GM12878 (cell line): ENCODE measurements around the gene CWC22. TPM values are rescaled to one million over a fixed set of nuclear protein-coding genes. Genes with fewer than 3 reads are reported as not detected.

Experiments used
- ATAC-seq: fragments of 200-7000 bp; cut with Tn5 transposase; 3 replicates; pipeline ENCODE4 v1.9.1; 2020; ENCODE audit warnings: mild to moderate bottlenecking, moderate library complexity
- BruUV-seq: library from RNA; stranded (reverse); fragments of 400-500 nt; replicated peaks from 2 replicates; lab custom pipeline; 2021; lab: Mats Ljungman, UMichigan
- CTCF ChIA-PET: fragments of 300-600 bp; sonication (Branson Sonifier 250); formaldehyde crosslinking; extraction: SDS; loops from one replicate; lab custom pipeline; 2021; ENCODE audit warnings: inconsistent platforms; lab: Yijun Ruan, JAX
- POLR2A ChIA-PET: fragments of 350-600 bp; formaldehyde crosslinking; extraction: SDS; loops from one replicate; lab custom pipeline; 2021; ENCODE audit warnings: inconsistent platforms; lab: Charles Lee
- RAD21 ChIA-PET: fragments of 300-600 bp; sonication (Branson Sonifier 250); formaldehyde crosslinking; loops from one replicate; lab custom pipeline; 2023; ENCODE audit warnings: antibody characterized with exemption; ENCODE audit not compliant: unreplicated experiment; lab: Charles Lee
- SMC1A ChIA-PET: fragments of 300-600 bp; sonication (Branson Sonifier 250); formaldehyde crosslinking; loops from one replicate; lab custom pipeline; 2023; ENCODE audit not compliant: unreplicated experiment, uncharacterized antibody; lab: Charles Lee
- DNase-seq: peaks from one replicate; pipeline ENCODE4 v3.0.0-alpha.2; 2011; ENCODE audit warnings: low read depth, low spot score
- FAIRE-seq: peaks from 3 replicates; lab custom pipeline; 2011; peaks lifted over from hg19 to GRCh38; lab: Jason Lieb, UNC
- H2AFZ ChIP-seq: 2 replicates; pipeline ENCODE4 v1.6.0; 2011; ENCODE audit warnings: low read depth, low read length, control low read depth; ENCODE audit not compliant: control insufficient read depth
- H3K27ac ChIP-seq: 2 replicates; pipeline ENCODE4 v1.5.1; 2011; ENCODE audit warnings: control low read depth; ENCODE audit not compliant: control insufficient read depth, insufficient read depth
- H3K27me3 ChIP-seq, 2 experiments: replicated peaks in 1 of 2; 2 replicates each; pipeline versions ENCODE4 v1.6.0 to v1.6.1; 2011; ENCODE audit warnings: low read length in 1 of 2; ENCODE audit not compliant: control insufficient read depth in 2 of 2, insufficient read depth in 2 of 2
- H3K36me3 ChIP-seq, 2 experiments: 2 replicates each; pipeline ENCODE4 v1.5.1; 2011; ENCODE audit warnings: low read length in 1 of 2; ENCODE audit not compliant: control insufficient read depth in 2 of 2, insufficient read depth in 2 of 2
- H3K4me1 ChIP-seq: 2 replicates; pipeline ENCODE4 v1.6.1; 2011; ENCODE audit warnings: mild to moderate bottlenecking, low read length, moderate library complexity, mixed read lengths; ENCODE audit not compliant: control insufficient read depth, insufficient read depth
- H3K4me2 ChIP-seq: 2 replicates; pipeline ENCODE4 v1.6.0; 2011; ENCODE audit warnings: control low read depth; ENCODE audit not compliant: control insufficient read depth, insufficient read depth
- H3K4me3 ChIP-seq: fragments of 200-600 bp; sonication (generic); 2 replicates; pipeline ENCODE4 v1.5.1; 2016
- H3K79me2 ChIP-seq: 2 replicates; pipeline ENCODE4 v1.6.0; 2011; ENCODE audit warnings: low read length; ENCODE audit not compliant: control insufficient read depth, insufficient read depth
- H3K9ac ChIP-seq: 2 replicates; pipeline ENCODE4 v1.8.0; 2011; ENCODE audit warnings: low read length, control low read depth, mixed read lengths; ENCODE audit not compliant: control insufficient read depth, insufficient read depth
- H3K9me3 ChIP-seq: replicated peaks from 3 replicates; pipeline ENCODE4 v1.5.1; 2011; ENCODE audit warnings: mild to moderate bottlenecking, low read length; ENCODE audit not compliant: control insufficient read depth, insufficient read depth
- H4K20me1 ChIP-seq: 2 replicates; pipeline ENCODE4 v1.6.0; 2011; ENCODE audit not compliant: control insufficient read depth, insufficient read depth
- BRCA1 ChIP-seq: IDR thresholded peaks from 2 replicates; pipeline ENCODE4 v1.6.1; 2011; ENCODE audit warnings: low read depth, low read length, improper control_type of control experiment
- CHD1 ChIP-seq: IDR thresholded peaks from 2 replicates; pipeline ENCODE4 v1.6.1; 2012; ENCODE audit warnings: low read depth, low read length, improper control_type of control experiment
- GABPA ChIP-seq: IDR thresholded peaks from 2 replicates; pipeline ENCODE4 v1.6.1; 2014; ENCODE audit warnings: antibody characterized with exemption, low read depth, mild to moderate bottlenecking, inconsistent platforms
- HDGF ChIP-seq: fragments of 450-650 bp; IDR thresholded peaks from 2 replicates; pipeline ENCODE4 v1.6.1; 2016; ENCODE audit warnings: antibody characterized with exemption
- KLF5 ChIP-seq: fragments of 450-650 bp; IDR thresholded peaks from 2 replicates; pipeline ENCODE4 v1.6.1; 2014; ENCODE audit warnings: mild to moderate bottlenecking; ENCODE audit not compliant: partially characterized antibody
- NRF1 ChIP-seq: conservative IDR thresholded peaks from 2 replicates; pipeline ENCODE4 v1.6.1; 2011; ENCODE audit warnings: mild to moderate bottlenecking, low read depth, low read length, improper control_type of control experiment
- POLR2A ChIP-seq: IDR thresholded peaks from 2 replicates; pipeline ENCODE4 v1.6.1; 2011; ENCODE audit warnings: low read depth, mild to moderate bottlenecking, low read length
- RUNX3 ChIP-seq: IDR thresholded peaks from 2 replicates; pipeline ENCODE4 v1.6.1; 2012; ENCODE audit warnings: low read length, inconsistent platforms
- SMAD5 ChIP-seq: IDR thresholded peaks from 2 replicates; pipeline ENCODE4 v1.6.1; 2016; ENCODE audit warnings: antibody characterized with exemption, low read depth
- TBL1XR1 ChIP-seq: IDR thresholded peaks from 2 replicates; pipeline ENCODE4 v1.6.1; 2012; ENCODE audit warnings: low read depth, low read length, improper control_type of control experiment
- WRNIP1 ChIP-seq: IDR thresholded peaks from 2 replicates; pipeline ENCODE4 v1.6.1; 2011; ENCODE audit warnings: low read depth, low read length, improper control_type of control experiment, borderline replicate concordance
- ZBTB40 ChIP-seq: fragments of 450-650 bp; IDR thresholded peaks from 2 replicates; pipeline ENCODE4 v1.6.1; 2016; ENCODE audit warnings: mild to moderate bottlenecking, moderate library complexity, borderline replicate concordance
- ZNF274 ChIP-seq: IDR thresholded peaks from one replicate; pipeline ENCODE4 v1.8.0; 2011; ENCODE audit not compliant: insufficient read length, insufficient read depth
- ZZZ3 ChIP-seq: IDR thresholded peaks from 2 replicates; pipeline ENCODE4 v1.6.1; 2011; ENCODE audit warnings: low read depth; ENCODE audit not compliant: control insufficient read depth, insufficient read length
- WGBS: methylation state at CpG from one replicate; pipeline ENCODE4 v1.1.6; 2016; ENCODE audit warnings: low lambda C conversion rate; ENCODE audit not compliant: insufficient replicate concordance, insufficient coverage; ENCODE audit errors: missing lambda C conversion rate; 5-methylcytosine and 5-hydroxymethylcytosine counted together
- in situ Hi-C: fragments of 300-500 bp; cut with MboI; formaldehyde crosslinking; loops from 9 replicates; pipeline ENCODE4 v1.14.3; 2018; ENCODE audit warnings: mixed read lengths
- intact Hi-C: fragments of 100-400 bp; cut with micrococcal nuclease; formaldehyde crosslinking; loops from one replicate; pipeline ENCODE4 v1.14.2; 2022; ENCODE audit not compliant: unreplicated experiment
- polyA plus RNA-seq, 11 experiments: library from polyadenylated mRNA; depleted of rRNA in 4 of 11; unstranded in 6 of 11; stranded (reverse) in 5 of 11; fragments of >200 nt; fragmentation: Nextera tagmentation in 4 of 11; fragmentation: Illumina TruSeq in 1 of 11; extraction: Ambion mirVana in 4 of 11; extraction: Trizol in 1 of 11; gene quantifications; 1 replicate in 1 of 11; 2 replicates in 10 of 11; pipeline versions ENCODE4 v1.2.1 to v1.2.3, GENCODE V29; 2011 to 2016; ENCODE audit warnings: inconsistent platforms in 2 of 11, missing spikeins in 2 of 11, low read depth in 1 of 11
- total RNA-seq, 4 experiments: library from RNA; depleted of rRNA in 3 of 4; stranded (reverse); fragments of >200 nt in 3 of 4; fragmentation: Illumina TruSeq in 1 of 4; extraction: Trizol in 1 of 4; gene quantifications; 2 replicates each; pipeline versions ENCODE4 v1.2.1 to v1.2.3, GENCODE V29; 2013 to 2021

CWC22 gene
- total and polyA plus RNA-seq, 10 of the 15 experiments (the other 5 are each of a cell fraction or from before 2014, with no cell fraction given), result 8.2 to 38.5 (median 26.3) TPM

- DNase-seq, result no peak
- Histone ChIP-seq H3K36me3 (no peaks in the 10 kb centered on the region), H3K9ac (no peak overlapping the region), H3K27me3 (no peaks in the 10 kb centered on the region), H3K4me1 (no peaks in the 10 kb centered on the region), H3K9me3 (no peaks in the 10 kb centered on the region), H4K20me1 (no peaks in the 10 kb centered on the region), H3K4me3 (no peak overlapping the region), H2AFZ (no peak overlapping the region), H3K79me2 (no peaks in the 10 kb centered on the region), H3K27ac (no peak overlapping the region), H3K4me2 (no peak overlapping the region)
- RAD21 ChIA-PET, result no interaction called here
- in situ Hi-C loops, result no loop called here
- intact Hi-C loops, result no loop called here
- no peak for ATAC-seq
- TF ChIP-seq WRNIP1 (no peak), ZNF274 (no peak), BRCA1 (no peak), TBL1XR1 (no peak), SMAD5 (no peak), GABPA (no peak), HDGF (no peak), CHD1 (no peak), ZBTB40 (no peak), RUNX3 (no peak), POLR2A (no peak), ZZZ3 (no peak), NRF1 (no peak), KLF5 (no peak)
- no TSS peak for BruUV-seq
- CTCF ChIA-PET, result no interaction called here
- no peak for FAIRE-seq
- 90% methylated on average over 1 of the region's 1 CpG for WGBS
- POLR2A ChIA-PET, result no interaction called here
- SMC1A ChIA-PET, result interaction anchor here (1.0 kb wide), 1 partner anchor 9 kb away, joined by 3 read pairs; no protein-coding TSS in a partner anchor
Observed at GRCh38 chr2:180040146-180040925, 33.2 kb upstream of the CWC22 start.
